Sigmoid colon (tissue), 4 donors: ENCODE measurements around the gene ENAH.

Source experiments
- EP300 ChIP-seq, 4 donors: sonication (generic); formaldehyde crosslinking; IDR thresholded peaks; one replicate each; pipeline ENCODE4 v1.6.1; 2017; ENCODE audit warnings: antibody characterized with exemption in 4 of 4
- TF ChIP-seq, protein P1 (sequence below), 4 experiments: fragments of 450-650 bp in 3 of 4; fragments of 200-600 bp in 1 of 4; IDR thresholded peaks; one replicate each; pipeline ENCODE4 v1.5.1; 2016 to 2019; ENCODE audit warnings: antibody characterized with exemption in 4 of 4, mild to moderate bottlenecking in 3 of 4, moderate library complexity in 2 of 4

DNA sequence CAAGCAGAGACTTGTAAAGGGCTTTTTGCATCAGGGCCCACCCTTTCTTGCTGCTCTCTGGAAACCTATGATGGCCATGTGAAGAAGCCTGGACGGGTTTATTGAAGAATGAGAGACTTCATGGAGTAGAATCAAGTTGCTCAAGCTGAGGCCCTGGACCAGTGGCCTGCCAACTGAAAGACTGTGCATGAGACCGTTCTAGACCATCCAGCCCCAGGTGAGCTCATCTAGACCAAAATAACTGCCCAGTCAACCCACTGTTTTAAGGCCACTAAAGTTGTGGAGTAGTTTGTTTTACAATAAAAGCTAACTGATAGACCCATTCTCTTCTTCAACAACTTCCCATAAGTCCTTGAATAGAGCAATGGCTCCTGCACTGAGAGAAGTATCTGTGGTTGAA, 11.8 kb upstream of the ENAH start:
- TF ChIP-seq, protein P1, sequence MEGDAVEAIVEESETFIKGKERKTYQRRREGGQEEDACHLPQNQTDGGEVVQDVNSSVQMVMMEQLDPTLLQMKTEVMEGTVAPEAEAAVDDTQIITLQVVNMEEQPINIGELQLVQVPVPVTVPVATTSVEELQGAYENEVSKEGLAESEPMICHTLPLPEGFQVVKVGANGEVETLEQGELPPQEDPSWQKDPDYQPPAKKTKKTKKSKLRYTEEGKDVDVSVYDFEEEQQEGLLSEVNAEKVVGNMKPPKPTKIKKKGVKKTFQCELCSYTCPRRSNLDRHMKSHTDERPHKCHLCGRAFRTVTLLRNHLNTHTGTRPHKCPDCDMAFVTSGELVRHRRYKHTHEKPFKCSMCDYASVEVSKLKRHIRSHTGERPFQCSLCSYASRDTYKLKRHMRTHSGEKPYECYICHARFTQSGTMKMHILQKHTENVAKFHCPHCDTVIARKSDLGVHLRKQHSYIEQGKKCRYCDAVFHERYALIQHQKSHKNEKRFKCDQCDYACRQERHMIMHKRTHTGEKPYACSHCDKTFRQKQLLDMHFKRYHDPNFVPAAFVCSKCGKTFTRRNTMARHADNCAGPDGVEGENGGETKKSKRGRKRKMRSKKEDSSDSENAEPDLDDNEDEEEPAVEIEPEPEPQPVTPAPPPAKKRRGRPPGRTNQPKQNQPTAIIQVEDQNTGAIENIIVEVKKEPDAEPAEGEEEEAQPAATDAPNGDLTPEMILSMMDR (IDR thresholded peaks at IDR 0.05) = no peak
- no peak for TF ChIP-seq EP300 (IDR thresholded peaks at IDR 0.05)
